Choroid plexus epithelial cell (primary cell): ENCODE data around the gene ITPRIPL2.

Experiments used
- DNase-seq: peaks from one replicate; pipeline ENCODE4 v3.0.0-alpha.2; 2010; ENCODE audit warnings: low read depth
- H3K4me3 ChIP-seq: 2 replicates; pipeline ENCODE4 v1.5.1; 2011; ENCODE audit warnings: low read depth, mild to moderate bottlenecking, control low read depth, low read length, moderate library complexity
- TF ChIP-seq, protein P1 (sequence below): conservative IDR thresholded peaks from 2 replicates; pipeline ENCODE4 v1.5.1; 2011; ENCODE audit warnings: low read depth, mild to moderate bottlenecking, control low read depth, inconsistent platforms, low read length, moderate library complexity

ITPRIPL2 gene

DNA sequence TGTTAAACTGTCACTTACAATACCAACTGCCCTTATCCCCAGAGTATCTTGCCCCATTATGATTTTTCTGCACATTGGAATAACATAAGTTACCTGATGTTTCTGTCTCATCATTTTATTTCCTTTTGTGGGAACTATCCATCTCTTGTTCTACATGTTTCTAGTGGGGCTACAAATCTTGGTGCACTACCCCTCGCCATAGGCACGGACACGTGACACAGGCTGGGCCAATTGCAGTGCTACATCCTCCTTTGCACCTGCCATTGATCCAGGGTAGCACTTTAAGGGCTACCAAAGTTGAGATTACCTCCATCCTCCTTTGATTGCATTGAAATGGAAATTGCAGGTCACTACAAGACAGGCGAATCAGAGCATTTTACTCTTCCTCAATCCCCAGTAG, 40.1 kb downstream of the ITPRIPL2 start:
- no peak for DNase-seq
- no peak overlapping the region for H3K4me3 ChIP-seq
- TF ChIP-seq, protein P1, sequence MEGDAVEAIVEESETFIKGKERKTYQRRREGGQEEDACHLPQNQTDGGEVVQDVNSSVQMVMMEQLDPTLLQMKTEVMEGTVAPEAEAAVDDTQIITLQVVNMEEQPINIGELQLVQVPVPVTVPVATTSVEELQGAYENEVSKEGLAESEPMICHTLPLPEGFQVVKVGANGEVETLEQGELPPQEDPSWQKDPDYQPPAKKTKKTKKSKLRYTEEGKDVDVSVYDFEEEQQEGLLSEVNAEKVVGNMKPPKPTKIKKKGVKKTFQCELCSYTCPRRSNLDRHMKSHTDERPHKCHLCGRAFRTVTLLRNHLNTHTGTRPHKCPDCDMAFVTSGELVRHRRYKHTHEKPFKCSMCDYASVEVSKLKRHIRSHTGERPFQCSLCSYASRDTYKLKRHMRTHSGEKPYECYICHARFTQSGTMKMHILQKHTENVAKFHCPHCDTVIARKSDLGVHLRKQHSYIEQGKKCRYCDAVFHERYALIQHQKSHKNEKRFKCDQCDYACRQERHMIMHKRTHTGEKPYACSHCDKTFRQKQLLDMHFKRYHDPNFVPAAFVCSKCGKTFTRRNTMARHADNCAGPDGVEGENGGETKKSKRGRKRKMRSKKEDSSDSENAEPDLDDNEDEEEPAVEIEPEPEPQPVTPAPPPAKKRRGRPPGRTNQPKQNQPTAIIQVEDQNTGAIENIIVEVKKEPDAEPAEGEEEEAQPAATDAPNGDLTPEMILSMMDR = no peak

DNA sequence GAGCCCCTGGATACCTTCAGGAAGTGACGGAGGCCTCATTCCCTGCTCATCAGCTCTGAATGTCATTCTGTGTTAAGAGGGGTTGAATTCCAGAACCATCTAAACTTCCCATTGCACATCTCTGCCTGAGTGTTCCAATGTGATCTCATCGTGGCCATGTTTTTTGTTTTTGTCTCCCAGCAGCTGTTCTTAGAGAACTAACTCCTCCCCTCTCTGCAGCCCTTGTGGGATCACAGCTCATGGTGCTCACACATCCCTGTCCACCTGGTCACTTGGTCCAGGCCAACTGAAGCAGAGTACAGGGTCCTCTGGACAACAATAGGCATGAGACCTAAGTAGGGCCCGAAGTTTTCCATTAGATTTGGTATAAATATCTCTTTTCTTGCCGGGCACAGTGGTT, 48.3 kb downstream of the ITPRIPL2 start:
- DNase-seq = peak; percentile 18
- TF ChIP-seq, protein P1 = no peak

DNA sequence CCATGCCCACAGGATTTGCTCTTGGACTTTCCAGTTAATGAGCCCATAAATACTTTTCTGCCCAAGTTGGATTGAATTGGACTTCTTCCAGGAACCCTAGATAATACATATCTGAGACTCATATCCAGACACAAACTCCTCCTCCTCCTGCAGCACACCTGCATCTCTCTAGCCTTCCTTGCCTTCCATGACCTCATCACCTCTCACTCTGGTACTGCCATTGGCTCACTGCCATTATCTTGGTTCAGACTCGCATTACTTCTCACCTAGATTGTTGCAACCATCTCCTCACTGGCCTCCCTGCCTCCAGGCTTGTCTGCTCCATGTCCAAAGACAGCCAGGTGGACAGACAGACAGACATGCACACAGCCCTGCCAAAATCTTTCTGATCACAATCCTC, 49.5 kb downstream of the ITPRIPL2 start:
- no peak overlapping the region for H3K4me3 ChIP-seq
- TF ChIP-seq, protein P1 = no peak
- DNase-seq = no peak

More for the DNA sequence above, 48.3 kb downstream of the ITPRIPL2 start:
- no peak overlapping the region for H3K4me3 ChIP-seq

DNA sequence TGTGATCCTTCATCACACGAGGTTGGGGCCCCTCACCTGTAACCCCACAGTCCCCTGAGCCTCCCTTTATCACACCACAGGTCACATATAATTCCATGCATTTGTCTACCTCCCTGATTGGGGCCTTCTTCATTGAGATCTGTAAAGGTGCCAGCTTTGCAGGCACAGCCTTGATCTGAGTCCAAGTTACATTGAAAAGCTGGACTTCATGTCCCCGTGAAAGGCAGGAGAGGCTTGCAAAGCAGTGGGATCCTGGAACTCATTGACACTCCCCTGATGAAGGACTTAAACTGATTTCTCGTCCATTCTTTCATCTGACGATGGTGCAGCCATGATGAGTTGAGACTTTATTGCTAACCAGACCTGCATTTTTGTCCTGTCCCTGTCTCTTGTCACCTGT, 50.5 kb downstream of the ITPRIPL2 start:
- DNase-seq = no peak
- TF ChIP-seq, protein P1 = no peak
- H3K4me3 ChIP-seq = no peak overlapping the region

DNA sequence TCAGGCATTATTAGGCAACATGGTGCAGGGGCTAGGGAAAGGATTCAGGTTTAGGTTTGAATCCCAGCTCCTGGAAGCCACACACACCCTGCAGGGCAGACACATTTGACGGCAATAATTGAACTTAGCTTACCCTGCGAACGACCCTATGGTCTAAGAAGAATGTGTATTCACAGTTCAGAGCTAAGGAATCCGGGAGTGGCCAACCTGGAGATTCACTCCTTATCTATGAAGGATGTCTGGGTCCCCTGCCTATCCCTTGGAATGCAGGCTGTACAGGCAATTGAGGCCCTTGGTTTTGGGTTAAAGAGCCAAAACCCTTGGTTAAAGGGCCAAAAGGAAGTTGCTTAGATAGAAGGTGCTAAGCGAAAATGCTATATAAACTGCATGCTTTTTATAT, 51.3 kb downstream of the ITPRIPL2 start:
- TF ChIP-seq, protein P1 = no peak
- peak; percentile 18 for DNase-seq
- no peak overlapping the region for H3K4me3 ChIP-seq

DNA sequence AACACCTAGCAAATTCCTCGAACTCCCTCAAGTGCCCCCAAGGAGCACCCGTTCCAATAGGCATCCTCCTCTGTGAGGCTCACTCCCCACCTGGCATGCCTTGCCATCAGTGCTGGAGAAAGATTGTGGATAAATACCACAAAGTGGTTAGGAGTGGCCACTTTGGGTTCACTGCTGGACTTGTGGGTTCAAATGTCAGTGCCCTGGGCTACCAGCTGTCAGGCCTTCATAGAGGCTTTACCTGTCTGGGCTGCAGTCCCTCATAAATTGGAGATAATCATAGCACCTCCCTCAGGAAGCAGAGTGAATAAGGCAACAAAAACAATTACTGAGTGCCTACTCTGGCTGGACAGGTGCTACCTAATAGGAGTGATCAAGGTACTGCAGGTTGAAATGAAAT, 52.7 kb downstream of the ITPRIPL2 start:
- no peak for DNase-seq
- H3K4me3 ChIP-seq = no peak overlapping the region
- TF ChIP-seq, protein P1 = no peak

DNA sequence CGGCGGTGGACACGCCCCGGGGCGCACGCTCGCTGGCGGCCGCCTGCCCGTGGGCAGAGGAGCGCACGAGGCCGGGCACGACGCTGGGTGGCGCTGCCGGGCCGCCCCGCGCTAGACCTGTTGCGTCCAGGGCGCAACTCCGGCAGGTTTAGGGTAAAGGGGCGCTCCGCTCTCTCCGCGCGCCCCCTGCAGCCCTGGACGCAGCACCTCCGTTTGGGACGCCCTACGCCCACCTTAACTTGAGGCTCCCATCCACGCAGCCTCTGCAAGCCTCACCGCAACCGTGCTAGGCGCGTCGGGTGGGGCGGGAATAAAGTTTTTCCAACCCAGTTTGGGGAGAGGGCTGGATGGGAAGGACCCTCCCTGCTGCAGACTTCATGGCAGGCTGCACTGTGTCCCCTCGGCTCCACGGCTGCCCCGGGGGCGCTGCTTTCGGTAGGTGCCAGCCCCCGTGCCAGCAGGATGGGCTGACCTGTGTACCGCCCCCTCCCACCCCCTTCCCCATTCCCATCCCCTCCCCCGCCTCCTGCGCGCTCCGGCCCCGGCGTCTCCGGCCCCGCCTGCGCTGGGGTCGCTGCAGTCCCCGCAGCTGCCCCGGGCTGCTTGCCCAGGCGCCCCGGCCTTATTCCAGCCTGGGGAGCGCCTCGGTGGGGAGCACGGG, 54.1 kb downstream of the ITPRIPL2 start, which contains the start of gene SYT17:
TSS of gene SYT17 (plus strand) at position 531 of the 661 bp plus-strand sequence. CDS start 407 bp downstream, outside the sequence.
- TF ChIP-seq, protein P1 = peak; percentile 51
- H3K4me3 ChIP-seq = peak within 1 kb of the TSS; percentile 41
- DNase-seq = peak; percentile 70
